ENCODE measurements around the gene TEAD1.

Gene TEAD1

GRCh38 chr11:12842933-12843636 lies 168.9 kb downstream of the TEAD1 start:
- peak; percentile 90 for DNase-seq

- no peak for DNase-seq
Measured at GRCh38 chr11:12845163-12845562, 170.9 kb downstream of the TEAD1 start.

- DNase-seq, result peak; percentile 95
Measured at GRCh38 chr11:12845739-12846358, 171.6 kb downstream of the TEAD1 start.

- peak; percentile 39 for DNase-seq
Measured at GRCh38 chr11:12846786-12847615, 172.8 kb downstream of the TEAD1 start.

GRCh38 chr11:12848413-12848812 lies 174.2 kb downstream of the TEAD1 start:
- no peak for DNase-seq

GRCh38 chr11:12853325-12853651 lies 179.1 kb downstream of the TEAD1 start:
- DNase-seq, result no peak

- DNase-seq, result peak; percentile 33
Measured at GRCh38 chr11:12853652-12854296, 179.6 kb downstream of the TEAD1 start.

GRCh38 chr11:12854297-12854661 lies 180.1 kb downstream of the TEAD1 start:
- no peak for DNase-seq

GRCh38 chr11:12854829-12855228 lies 180.6 kb downstream of the TEAD1 start:
- no peak for DNase-seq

GRCh38 chr11:12856338-12856737 lies 182.1 kb downstream of the TEAD1 start:
- no peak for DNase-seq

- no peak for DNase-seq
Measured at GRCh38 chr11:12857572-12857971, 183.4 kb downstream of the TEAD1 start.

- no peak for DNase-seq
Measured at GRCh38 chr11:12859872-12860657, 185.8 kb downstream of the TEAD1 start.

- DNase-seq, result no peak
Measured at GRCh38 chr11:12860827-12861226, 186.6 kb downstream of the TEAD1 start.

- DNase-seq, result peak; percentile 31
Measured at GRCh38 chr11:12862696-12863469, 188.7 kb downstream of the TEAD1 start.

- no peak for DNase-seq
Measured at GRCh38 chr11:12863605-12864121, 189.4 kb downstream of the TEAD1 start.

GRCh38 chr11:12864316-12865156 lies 190.3 kb downstream of the TEAD1 start:
- peak; percentile 39 for DNase-seq

GRCh38 chr11:12865863-12866595 lies 191.8 kb downstream of the TEAD1 start:
- no peak for DNase-seq

GRCh38 chr11:12867531-12867930 lies 193.3 kb downstream of the TEAD1 start:
- no peak for DNase-seq

- no peak for DNase-seq
Measured at GRCh38 chr11:12868315-12869073, 194.3 kb downstream of the TEAD1 start.

Measured in NCI-H2227 treated with DMSO at 0.1 percent for 48 hours (cell line).